HUDEP-2 (cell line): ENCODE results near the gene RNF138.
"Not testable (repeated sequence)": the region's sequence is repeated elsewhere in the genome, so short reads cannot be mapped to it uniquely, and the experiment has no call there.

Experiments
- DNase-seq, 76 experiments: peaks; one replicate each; lab custom pipeline; 2025; ENCODE audit not compliant: unreplicated experiment in 76 of 76; lab: John Stamatoyannopoulos, UW

The RNF138 gene

GRCh38 chr18:32167980-32168730 is 76.5 kb downstream of the RNF138 start:
- DNase-seq: no peak

GRCh38 chr18:32173654-32174053 is 82.0 kb downstream of the RNF138 start:
- DNase-seq: no peak

GRCh38 chr18:32174719-32175118 is 83.0 kb downstream of the RNF138 start:
- DNase-seq: no peak

DNA sequence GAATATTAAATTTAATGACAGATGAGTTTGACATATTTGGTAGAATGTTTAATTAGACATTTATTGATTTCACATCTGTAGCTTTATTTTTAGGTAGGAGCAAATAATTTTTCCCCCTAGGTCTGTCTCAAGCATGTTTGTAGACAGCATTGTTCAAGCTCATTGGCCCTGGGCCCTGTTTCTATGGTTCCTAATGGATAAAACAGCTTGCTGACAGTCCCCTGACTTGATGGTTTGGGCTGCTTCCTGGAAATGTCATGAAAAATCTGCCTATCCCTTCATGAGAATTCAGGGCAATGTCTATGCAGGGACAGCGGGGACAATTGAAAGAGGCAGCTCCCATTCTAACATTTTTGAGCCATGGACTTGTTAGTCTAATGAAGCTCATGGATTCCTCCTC is 83.6 kb downstream of the RNF138 start:
- no peak for DNase-seq

- DNase-seq: not testable (repeated sequence)
Observed at GRCh38 chr18:32176745-32177144, 85.1 kb downstream of the RNF138 start.

- DNase-seq: no peak
Observed at GRCh38 chr18:32177530-32177929, 85.9 kb downstream of the RNF138 start.
